Measurements from ENCODE around the gene MBD2.

Gene MBD2

GRCh38 chr18:54159906-54160305, 64.6 kb downstream of the MBD2 start:
- no peak for DNase-seq (ENCODE audit: extremely low read depth, low read depth)
- no peak for TF ChIP-seq CTCF (IDR thresholded peaks at IDR 0.05; ENCODE audit: low read depth, low read length)

GRCh38 chr18:54157646-54158385, 66.7 kb downstream of the MBD2 start:
- DNase-seq (ENCODE audit: extremely low read depth, low read depth): no peak
- no peak for TF ChIP-seq CTCF (IDR thresholded peaks at IDR 0.05; ENCODE audit: low read depth, low read length)

GRCh38 chr18:54155412-54155811, 69.1 kb downstream of the MBD2 start:
- DNase-seq (ENCODE audit: extremely low read depth, low read depth): no peak
- TF ChIP-seq CTCF (IDR thresholded peaks at IDR 0.05; ENCODE audit: low read depth, low read length): no peak

GRCh38 chr18:54154231-54154630, 70.2 kb downstream of the MBD2 start:
- no peak for TF ChIP-seq CTCF (IDR thresholded peaks at IDR 0.05; ENCODE audit: low read depth, low read length)
- DNase-seq (ENCODE audit: extremely low read depth, low read depth): no peak

GRCh38 chr18:54151376-54151775, 73.1 kb downstream of the MBD2 start:
- DNase-seq (ENCODE audit: extremely low read depth, low read depth): no peak
- no peak for TF ChIP-seq CTCF (IDR thresholded peaks at IDR 0.05; ENCODE audit: low read depth, low read length)

- TF ChIP-seq CTCF (IDR thresholded peaks at IDR 0.05; ENCODE audit: low read depth, low read length): no peak
Observed at GRCh38 chr18:54150226-54150625, 74.2 kb downstream of the MBD2 start.

GRCh38 chr18:54149078-54149697, 75.3 kb downstream of the MBD2 start:
- no peak for TF ChIP-seq CTCF (IDR thresholded peaks at IDR 0.05; ENCODE audit: low read depth, low read length)

More at GRCh38 chr18:54150226-54150625, 74.2 kb downstream of the MBD2 start:
- no peak for DNase-seq (ENCODE audit: extremely low read depth, low read depth)

More at GRCh38 chr18:54149078-54149697, 75.3 kb downstream of the MBD2 start:
- peak; percentile 46 for DNase-seq (ENCODE audit: extremely low read depth, low read depth)
